CD4-positive, alpha-beta T cell treated with Interferon gamma for 1 hour (primary cell): ENCODE results near the gene EXD3.

ENCODE experiments used
- DNase-seq: peaks from one replicate; pipeline ENCODE4 v3.0.0-alpha.2; 2020

Gene EXD3

DNA sequence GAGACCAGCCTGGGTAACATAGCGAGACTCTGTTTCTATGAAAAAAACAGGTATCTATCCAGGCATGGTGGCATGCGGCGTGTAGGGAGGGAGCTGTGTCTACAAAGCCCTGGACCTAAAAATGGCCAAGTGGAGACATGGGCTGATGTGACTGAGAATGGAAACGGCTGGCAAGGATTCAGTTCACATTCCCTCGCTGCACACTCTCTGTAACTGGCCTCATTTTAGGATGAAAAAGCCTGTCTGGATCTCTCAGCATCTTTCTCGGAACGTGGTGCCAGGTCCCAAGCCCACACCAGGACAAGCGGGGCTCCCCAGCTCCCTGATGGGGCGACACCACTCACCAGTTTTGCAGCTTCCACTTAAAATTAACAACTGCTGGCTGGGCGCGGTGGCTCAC lies 13.4 kb downstream of the EXD3 start:
- DNase-seq, result no peak

DNA sequence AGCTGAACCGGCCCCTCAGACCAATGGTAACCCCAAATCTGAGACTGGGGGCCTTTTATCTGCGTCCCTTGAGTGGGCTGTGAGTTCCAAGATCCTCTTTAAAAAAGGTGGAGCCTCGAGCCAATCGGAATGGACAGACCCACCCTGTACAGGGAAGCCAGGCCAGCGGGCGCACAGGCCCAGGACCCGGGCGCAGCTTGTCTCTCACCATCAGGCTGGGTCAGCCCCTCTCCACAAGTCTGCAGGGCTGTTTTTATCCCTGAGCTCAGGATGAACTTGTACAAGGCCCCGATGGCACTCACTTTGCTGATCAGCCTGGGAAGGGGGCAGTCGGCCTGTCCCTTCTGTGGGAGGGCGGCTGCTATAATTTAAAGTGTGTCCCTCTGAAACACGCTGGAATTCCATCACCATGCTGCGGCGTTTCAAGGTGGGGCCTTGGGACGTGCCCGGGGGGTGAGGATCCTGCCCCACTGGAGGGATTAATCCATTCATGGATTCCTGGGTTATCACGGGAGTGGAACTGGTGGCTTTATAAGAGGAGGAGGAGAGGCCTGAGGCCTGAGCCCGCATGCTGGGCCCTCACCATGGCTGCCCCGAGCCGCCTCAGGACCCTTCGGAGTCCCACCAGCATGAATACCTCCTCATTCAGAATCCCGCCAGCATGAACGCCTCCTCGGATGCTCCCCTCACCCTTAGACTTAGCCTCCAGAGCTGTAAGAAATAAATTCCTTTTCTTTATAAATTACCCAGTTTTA lies 14.1 kb downstream of the EXD3 start:
- DNase-seq, result no peak

DNA sequence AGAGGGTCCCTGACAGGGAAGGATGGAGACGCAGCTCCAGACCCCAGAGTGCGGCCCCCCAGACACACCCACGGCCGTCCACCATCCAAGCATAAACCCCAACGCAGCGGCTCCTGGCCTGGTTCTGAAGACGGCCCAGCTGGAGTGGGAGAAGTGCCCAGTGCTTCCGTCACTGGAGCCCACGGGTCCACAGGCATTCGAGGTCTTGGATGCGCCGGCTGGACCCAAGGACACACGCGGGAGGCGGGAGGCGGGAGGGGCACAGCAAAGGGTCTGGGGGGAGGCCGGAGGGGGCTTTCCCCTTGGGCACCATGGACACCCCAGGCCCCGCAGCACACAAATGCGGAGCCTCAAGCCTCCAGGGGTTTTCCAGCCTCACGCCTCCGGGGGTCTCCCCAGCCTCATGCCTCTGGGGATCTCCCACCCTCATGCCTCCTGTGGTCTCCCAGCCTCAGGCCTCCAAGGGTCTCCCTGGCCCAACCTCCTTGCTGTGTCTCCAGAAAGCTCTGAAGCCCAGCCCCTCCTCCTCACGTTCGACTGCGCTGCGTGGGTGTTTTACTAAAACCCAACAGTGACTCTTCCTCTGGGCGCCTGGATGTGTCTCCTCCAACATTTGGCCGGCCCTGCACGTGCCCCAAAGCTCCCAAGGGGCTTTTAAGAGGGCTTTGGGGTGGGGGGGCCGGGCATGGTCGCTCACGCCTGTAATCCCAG lies 15.2 kb downstream of the EXD3 start:
- no peak for DNase-seq

DNA sequence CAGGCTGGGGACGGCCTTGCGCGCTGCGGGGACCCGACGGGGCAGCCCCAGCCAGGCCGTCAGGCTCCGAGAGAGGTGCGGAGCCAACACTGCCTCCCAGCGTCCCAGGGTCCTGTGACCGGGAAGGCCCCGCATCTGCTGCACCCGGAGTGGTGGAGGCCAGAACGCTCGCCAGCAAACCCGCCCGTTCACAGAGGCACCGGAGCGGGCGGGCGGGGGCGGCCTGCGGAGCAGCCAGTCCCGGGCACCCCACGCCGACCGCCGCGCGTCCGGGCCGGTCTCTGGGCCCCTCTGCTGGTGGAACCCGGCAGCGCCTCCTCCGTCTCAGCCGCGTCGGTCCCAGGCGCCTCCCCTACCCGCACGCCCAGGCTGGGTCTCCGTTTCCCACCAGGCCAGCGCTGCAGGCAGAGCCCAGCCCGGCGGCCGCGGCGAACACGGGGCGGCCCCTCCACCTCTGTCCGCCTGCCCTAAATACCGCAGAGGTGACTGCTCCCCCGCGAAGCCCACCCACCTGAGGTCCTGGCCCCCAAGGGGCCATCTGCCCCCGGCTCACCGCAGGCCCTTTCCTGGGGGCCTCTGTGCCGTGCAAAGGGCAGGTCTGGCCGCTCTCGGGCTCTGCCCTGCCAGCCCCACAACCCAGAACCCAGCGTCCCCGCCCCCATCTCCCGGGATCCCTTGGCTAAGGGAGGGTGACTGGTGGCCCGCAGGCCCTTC lies 15.9 kb downstream of the EXD3 start:
- DNase-seq, result peak; percentile 51

DNA sequence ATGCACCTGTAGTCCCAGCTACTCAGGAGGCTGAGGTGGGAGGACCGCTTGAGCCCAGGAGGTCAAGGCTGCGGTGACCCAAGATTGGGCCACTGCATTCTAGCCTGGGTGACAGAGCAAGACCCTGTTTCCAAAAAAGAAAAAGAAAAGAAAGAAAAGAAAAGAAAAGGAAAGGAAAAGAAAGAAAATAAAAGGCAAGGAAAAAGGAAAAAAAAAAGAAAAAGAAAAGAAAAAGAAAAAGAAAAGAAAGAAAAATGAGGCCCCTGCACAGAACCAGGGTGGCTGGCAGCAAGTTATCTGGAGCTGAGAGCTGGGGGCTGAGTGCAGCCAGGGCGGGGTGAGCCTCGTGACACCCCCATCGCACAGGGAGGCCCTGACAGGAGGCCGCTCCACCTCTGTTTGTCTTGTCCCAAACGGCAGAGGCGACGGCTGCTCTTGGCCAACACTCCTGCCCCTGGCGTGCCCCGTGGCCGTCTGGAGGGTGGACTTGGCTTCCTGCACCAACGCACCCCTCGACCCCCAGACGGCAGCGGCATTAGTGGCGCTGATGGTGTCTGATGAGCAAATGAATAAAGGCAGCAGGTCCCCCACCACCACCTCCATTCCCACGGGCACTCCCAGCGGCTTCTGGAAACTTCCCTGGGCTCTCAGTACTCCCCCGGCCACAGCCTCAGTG lies 16.7 kb downstream of the EXD3 start:
- DNase-seq, result no peak

DNA sequence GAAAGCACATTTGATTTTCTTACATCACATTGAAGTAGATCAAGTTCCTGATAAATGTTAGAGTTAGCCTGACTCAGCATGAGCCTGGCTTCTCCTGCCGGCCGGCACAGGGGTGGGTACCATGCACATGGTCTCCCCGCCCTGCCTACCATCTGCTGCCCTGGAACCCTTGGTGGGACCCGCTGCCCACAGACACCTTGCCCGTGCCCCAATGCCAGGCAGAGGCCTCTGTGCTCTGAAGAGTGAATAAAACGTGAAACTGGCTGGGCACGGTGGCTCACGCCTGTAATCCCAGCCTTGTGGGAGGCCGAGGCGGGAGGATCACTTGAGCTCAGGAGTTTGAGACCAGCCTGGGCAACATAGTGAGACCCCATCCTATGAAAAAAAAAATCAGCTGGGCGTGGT lies 17.3 kb downstream of the EXD3 start:
- no peak for DNase-seq

DNA sequence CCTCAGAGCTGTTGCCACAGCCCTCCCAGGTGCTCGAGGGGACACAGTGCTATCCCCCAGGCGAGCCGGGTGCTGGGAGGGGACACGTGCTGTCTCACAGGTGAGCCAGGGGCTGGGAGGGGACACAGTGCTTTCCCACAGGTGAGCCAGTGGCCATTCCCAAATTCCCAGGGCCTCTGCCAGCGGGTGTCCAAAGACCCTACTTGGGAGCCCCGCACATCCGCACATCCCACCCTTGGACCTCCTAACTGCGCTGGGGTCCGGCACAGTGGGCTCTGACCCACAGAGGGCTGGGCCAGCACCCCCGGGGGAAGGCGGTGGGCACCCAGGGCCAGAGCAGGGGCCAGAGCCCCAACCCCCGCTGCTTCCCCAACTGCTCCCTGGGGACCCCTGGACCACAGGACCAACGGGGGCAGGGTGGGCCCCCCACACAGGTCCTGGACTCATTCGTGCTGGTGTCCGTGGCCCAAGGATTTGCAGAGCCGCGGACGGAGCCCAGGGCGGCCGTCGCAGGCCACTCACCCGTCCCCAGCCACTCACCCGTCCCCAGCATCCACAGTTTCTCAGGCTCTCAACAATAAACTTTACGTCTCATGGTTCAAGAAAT lies 17.9 kb downstream of the EXD3 start:
- DNase-seq, result no peak

DNA sequence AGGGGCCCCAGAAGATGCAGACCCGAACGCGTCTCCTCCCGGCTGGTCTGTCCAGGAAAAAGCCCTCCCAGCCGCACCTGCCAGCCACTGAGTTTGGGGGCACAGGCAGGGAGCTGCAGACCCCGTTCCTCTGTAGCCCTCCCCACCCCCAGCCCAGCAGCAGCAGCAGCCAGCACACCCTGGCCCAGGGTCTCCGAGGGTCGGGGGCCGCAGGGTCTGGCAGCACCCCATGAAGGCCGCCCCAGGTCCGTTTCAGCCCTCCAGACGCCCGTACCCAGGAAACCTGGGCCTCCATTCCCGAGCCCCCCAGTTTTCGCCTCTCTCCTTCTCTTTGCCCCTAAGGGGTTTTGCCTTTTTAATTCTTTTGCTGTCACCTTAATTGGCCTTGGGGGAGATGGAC lies 19.7 kb downstream of the EXD3 start:
- DNase-seq, result no peak

DNA sequence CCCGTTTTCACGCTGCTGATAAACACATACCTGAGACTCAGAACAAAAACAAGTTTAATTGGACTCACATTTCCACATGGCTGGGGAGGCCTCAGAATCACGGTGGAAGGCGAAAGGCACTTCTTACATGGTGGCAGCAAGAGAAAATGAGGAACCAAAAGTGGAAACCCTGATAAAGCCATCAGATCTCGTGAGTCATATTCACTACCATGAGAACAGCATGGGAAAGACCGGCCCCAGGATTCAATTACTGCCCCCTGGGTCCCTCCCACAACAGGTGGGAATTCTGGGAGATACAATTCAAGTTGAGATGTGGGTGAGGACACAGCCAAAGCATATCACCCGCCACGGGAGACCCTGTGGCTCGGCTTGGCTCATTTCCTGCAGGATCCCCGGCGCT lies 20.2 kb downstream of the EXD3 start:
- DNase-seq, result no peak

DNA sequence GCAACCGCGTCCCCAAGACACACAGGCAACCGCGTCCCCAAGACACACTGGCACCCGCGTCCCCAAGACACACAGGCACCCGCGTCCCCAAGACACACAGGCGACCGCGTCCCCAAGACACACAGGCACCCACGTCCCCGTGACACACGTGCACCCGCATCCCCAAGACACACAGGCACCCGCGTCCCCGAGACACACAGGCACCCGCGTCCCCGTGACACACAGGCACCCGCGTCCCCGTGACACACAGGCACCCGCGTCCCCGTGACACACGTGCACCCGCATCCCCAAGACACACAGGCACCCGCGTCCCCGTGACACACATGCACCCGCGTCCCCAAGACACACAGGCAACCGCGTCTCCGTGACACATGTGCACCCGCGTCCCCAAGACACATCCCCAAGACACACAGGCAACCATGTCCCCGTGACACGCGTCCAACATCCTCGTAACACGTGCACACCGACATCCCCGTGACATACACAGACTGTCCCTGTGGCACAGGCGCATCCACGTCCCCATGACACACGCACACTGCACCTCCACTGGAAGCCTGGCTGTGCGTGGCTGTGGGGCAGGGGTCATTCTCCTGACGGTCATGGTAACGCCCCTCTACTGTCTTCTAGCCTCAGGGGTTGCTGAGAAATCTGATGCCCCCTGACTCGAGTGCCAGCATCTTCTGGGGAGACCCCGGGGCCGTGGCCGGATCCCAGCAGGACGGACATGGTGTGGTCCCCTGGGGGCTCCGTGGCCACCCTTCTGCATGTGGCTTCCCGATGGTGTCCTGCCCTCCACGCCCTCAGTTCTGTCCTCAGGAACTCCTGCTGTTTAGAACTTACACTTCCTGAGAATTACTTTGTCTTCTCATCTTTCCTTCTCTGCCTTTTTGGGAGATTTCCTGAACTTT lies 24.1 kb downstream of the EXD3 start:
- no peak for DNase-seq

DNA sequence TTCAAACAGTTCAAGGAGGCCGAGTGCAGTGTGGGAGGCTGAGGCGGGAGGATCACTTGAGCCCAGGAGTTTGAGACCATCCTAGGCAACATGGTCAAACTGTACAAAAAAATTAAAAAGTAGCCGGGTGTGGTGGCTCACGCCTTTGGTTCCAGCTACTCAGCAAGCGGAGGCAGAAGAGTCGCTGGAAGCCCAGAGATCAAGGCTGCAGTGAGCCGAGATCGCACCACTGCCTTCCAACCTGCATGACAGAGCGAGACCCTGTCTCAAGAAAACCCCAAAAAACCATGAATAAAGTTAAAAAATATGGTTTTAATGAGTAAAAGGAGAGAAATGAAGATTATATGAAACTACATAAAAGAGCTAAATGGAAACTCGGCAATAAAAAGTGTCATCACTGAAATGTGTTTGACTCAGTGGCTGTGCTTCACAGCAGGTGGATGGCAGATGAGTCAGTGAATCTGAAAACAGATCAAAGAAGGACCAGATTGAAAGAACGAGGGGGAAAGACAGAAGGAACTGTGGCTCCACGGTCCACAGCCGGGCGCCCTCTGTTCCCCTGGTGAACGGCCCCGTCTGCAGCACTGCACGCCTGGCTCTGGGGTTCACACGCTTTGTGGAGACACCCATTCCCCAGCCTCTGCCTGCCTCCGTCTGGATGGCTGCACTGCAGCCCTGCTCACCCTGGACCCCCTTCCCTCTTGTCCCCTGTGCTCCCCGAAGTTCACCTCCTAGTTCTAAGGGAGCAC lies 25.1 kb downstream of the EXD3 start:
- no peak for DNase-seq

DNA sequence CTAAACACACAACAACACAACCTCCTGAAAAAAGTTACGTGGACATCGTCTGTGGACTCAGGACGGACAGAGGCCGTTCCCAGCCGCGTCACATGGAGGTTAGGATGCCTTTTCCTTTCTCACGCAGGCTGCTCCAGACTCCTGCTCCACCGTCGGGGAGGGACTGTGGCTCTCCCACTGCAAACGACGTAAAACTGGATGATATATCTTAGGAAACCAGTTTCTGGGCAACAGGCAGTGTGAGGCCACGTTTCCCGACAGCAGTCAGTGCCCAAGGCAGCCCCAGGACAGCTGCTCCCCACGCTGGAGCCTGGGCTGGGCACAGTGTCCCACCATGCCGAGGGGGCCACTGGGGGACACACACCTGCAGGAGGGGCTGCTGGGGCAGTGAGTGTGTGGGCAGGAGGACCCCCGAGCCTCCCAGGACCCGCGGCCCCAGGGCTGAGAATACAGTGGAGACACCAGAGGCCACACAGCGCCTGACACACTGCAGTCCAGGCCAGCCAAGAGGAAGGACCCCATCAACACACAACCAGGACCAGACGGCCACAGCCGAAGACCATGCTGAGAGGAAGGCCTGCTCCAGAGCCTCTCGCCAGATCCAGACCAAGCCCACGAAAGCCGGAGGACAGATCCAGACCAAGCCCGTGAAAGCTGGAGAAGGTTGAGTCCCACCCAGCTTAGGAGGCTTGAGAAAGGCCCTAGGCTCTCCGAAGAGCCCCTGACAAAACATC lies 26.2 kb downstream of the EXD3 start:
- no peak for DNase-seq

DNA sequence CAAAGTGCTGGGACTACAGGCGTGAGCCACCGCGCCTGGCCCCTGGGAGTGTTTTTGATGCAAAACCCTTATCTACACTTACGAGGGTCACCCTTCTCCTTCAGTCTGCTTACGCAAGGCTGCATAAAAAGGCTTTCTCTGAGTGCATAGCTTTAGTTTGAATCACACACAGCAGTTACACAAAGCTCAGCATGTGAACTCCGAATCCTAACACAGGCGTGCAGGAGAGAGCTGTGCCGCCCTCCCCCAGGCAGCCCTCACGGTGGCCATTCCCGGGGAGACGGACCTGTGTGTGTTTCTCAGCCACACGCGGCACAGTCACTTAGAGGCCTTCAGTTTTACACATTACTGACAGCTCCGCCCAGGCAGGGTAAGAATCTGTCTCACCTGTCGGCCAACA lies 26.7 kb downstream of the EXD3 start:
- DNase-seq, result no peak

DNA sequence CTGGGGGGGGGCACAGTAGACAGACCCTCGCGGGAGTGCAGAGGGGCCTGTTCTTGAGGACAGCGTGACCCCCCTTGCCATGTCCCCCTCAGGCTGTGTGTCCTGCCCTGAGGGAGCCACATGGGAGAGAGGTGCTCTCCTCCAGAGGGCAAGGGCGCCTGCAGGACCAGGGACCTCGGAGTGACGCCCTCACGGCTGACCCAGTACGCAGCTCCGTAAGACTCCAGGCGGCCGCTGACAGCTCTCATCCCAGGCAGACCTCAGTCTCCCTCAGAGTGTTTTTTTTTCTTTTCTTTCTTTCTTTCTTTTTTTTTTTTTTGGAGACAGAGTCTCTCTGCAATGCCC lies 27.3 kb downstream of the EXD3 start:
- DNase-seq, result no peak

DNA sequence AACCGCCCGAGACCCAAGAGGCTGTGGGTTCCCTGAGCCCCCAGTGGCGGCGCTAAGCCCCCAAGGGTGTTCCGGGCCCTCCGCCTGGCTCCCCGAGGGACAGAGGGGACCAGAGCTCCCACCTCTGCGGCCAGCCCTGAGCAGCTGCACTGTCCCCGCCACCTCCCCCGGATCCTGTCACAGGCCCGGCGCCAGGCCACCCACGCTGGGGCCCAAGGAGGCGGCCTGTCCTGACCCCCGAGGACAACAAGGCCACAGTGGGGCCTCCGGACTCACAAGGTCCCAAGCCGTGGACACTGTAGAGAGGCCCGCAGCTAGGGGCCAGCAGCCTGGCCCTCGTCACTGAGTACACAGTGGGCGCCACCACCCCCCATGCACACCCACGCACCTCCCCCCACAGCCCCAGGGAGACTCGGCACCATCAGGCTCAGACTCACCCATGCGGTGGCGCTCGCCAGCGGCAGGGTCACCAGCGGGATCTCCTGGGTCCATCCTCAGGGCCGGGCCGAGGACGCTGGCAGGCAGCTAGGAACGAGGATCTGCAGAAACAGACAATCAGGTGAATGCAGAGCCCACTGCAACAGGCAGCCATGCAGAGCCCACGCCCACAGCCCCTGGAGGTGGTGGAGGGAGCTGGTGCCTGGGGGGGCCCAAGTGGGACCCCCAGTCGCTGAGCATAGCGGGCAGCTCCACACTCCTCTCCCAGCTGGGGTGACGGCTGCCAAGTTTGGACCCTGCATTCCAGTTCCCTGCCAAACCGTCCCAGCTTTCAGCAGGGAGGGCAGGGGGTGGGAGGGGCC lies 27.9 kb downstream of the EXD3 start:
- no peak for DNase-seq

DNA sequence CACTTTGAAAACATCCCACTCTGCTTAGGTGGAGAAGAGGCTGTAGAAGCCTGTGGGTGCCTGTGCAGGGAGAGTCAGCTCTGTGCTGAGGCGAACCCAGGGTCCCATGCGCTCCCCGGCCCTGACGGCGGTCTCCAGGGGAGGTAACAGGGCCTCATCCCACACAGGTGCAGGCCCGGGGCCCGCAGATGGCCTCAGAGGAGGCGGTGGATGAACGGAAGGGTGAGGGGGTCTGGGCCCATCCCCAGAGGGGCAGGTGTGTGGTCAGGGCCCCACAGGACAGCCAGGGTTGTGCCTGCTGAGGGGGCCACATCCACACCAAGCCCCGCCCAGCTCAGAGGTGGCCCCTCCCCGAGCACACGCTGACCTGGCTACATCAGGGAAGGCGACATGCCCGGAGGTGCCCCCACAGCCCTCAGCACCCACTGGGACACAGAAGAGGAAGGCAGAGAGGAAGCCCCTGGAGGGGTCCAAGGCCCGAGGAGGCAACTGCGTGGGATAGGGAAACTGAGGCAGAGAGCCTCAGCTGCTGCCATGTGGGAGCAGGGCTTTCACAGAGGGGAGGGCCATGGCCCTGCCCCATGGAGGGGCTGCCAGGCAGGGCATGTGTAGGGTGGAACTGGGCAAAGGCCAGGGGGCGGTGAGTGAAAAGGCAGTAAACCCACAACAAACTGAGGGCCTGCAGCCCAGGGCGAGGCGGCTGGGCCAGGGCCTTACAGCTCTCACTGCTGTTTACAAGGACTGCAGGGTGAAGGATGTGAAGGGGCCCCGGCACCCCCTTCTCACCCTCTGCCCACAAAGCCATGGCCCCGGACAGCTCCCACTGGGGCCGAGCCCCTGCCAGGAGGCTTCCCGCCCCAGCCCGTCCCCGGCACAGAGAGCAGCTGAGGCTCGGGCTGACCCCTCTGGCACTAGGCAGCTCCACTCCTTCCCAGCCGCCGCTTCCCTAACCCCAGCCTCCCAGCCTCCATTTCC lies 29.5 kb downstream of the EXD3 start:
- DNase-seq, result no peak

DNA sequence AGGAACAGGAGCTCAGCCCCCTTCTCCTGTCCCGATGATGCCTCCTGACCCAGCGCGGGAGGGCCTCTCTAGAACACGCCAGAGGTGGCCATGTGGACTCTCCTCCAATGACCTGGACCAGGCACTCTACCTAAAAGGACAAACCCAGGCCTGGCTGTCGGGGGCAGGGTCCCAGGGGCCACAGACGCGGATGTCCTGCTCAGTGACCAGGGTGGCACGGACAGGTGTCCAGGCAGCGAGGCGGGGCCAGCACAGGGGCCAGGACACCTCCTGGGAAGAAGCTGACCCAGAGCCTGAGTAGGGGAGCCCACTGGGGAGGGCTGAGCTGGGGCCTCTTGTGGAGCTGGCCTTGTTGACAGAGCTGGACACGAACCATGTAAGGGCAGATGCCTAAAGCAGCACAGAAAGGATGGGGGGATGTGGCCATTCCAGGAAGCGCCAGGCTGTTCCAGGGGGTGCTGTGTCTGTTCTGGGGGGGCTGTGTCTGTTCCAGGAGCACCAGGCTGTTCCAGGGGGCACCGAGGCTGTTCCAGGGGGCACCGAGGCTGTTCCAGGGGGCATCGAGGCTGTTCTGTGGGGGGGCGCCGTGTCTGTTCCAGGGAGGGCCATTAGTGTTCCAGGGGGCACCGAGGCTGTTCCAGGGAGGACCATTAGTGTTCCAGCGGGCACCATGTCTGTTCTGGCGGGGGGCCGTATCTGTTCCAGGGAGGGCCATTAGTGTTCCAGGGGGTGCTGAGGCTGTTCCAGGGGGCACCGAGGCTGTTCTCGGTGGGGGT lies 30.5 kb downstream of the EXD3 start:
- DNase-seq, result no peak

DNA sequence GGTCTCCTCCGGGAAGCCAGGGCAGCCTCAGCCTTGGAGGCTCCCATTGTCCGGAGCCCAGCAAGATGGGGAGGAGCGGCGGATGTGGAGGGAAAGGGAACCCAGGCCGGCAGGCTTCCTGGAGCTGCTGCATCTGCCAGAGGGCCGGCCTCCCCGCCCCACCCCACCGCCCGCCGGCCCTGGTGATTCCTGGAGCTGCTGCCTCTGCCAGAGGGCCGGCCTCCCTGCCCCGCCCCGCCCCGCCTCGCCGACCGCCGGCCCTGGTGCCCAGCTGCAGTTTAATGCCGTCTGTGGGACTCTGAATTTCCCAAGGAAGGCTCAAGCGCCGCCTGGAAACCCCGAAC lies 31.6 kb downstream of the EXD3 start:
- no peak for DNase-seq
